Suppressor macrophage treated with lipopolysaccharide for 1 hour (primary cell): ENCODE measurements around the gene PCID2.

ENCODE experiments used
- DNase-seq, 3 donors: peaks; one replicate each; pipeline ENCODE4 v3.0.0-alpha.2; 2020 to 2022

Gene PCID2

DNA sequence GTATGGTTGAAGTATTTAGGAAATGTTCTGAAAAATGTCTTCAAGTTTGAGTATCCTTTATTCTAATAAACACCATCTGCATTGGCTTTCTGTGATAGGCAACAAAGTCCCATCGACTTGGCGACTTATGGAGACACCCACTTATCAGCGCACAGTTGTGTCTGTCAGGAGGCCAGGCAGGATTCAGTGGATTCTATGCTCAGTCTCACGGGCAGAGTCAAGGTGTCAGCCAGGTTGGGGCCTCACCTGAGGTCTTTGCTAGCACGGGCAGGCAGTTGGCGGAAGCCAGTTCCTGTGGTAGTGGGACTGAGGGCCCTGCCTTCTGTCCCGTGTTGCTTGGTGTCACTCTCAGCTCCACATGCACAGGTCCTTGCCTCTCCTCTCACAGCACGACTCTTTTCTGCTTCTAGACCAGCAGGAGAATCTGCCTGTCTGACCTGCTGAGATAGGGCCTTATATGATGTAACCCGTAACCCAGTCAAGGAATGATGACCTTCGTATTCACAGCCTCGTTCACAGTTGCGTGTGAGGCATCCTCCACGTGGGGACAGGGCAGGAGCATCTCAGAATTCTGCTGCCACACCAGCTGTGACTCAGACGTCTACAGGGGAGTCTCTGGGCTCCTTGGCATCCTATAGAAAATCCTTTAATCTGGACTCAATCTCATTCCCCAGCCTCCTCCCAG is 10.9 kb upstream of the PCID2 start:
- DNase-seq = no peak

GRCh38 chr13:113218586-113218985 is 10.1 kb upstream of the PCID2 start:
- no peak for DNase-seq

GRCh38 chr13:113216254-113217048 is 8.0 kb upstream of the PCID2 start:
- no peak for DNase-seq

- peak in 2 of 3 donors; percentile 9 to 27 for DNase-seq
Observed at GRCh38 chr13:113211774-113212173, 3.3 kb upstream of the PCID2 start.

GRCh38 chr13:113210833-113211232 is 2.4 kb upstream of the PCID2 start:
- DNase-seq = peak in 1 of 3 donors; percentile 18

GRCh38 chr13:113209759-113210421 is 1.4 kb upstream of the PCID2 start:
- peak; percentile 61 to 71 (median 66) for DNase-seq

GRCh38 chr13:113209336-113209758 is 878 bp upstream of the PCID2 start, which contains the start of gene CUL4A:
Gene CUL4A, plus strand, starts transcription at chr13:113209613. Its CDS starts 15 bp downstream, at chr13:113209628.
- peak; percentile 83 to 97 (median 95) for DNase-seq

DNA sequence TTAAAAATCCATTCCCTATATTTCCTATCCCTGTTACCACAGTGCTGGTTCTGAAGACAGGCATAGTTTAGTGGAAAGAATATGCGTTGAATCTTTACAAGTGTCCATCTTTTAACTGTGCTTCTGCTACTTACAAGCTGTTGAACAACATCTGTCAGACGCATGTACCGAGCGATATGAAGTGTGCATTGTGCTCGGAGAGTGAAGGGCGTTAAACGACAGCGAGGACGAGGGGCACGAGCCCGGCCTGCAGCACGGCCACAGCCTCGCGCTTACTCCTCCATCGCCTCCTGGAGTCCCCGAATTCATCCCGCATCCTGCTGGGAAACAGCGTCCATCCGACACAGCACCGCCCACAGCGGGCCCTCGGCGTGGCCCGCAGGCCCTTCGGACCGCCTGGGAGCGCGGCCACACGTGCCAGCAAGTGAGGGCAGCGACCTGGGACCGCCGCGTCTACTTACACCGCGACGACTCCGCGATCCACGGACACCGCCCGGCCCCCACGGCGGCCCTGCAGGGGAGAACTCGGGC is 514 bp downstream of the PCID2 start:
- DNase-seq = peak; percentile 48 to 66 (median 56)

- DNase-seq = no peak
Observed at GRCh38 chr13:113207460-113207859, 1.0 kb downstream of the PCID2 start.

DNA sequence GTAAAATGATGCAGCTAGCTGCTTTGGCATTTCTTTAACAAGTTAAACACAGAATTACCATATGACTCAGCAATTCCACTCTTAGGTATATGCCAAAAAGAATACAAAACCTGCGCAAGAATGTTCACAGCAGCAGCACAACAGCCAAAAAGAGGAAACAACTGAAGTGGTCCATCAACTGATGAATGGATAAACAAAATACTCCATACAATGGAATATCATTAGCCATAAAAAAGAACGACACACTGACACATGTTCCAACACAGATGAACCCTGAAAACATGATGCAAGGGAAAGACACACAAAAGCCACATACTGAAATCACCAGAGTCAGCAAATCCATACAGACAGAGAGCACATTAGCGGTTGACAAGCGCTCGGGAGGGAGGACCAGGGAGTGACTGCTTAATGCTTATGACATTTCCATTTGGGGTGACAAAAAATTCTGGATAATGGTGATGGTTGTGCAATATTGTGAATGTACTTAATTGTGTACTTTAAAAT is 3.0 kb downstream of the PCID2 start:
- DNase-seq = no peak

GRCh38 chr13:113204378-113204734 is 4.1 kb downstream of the PCID2 start:
- DNase-seq = no peak

DNA sequence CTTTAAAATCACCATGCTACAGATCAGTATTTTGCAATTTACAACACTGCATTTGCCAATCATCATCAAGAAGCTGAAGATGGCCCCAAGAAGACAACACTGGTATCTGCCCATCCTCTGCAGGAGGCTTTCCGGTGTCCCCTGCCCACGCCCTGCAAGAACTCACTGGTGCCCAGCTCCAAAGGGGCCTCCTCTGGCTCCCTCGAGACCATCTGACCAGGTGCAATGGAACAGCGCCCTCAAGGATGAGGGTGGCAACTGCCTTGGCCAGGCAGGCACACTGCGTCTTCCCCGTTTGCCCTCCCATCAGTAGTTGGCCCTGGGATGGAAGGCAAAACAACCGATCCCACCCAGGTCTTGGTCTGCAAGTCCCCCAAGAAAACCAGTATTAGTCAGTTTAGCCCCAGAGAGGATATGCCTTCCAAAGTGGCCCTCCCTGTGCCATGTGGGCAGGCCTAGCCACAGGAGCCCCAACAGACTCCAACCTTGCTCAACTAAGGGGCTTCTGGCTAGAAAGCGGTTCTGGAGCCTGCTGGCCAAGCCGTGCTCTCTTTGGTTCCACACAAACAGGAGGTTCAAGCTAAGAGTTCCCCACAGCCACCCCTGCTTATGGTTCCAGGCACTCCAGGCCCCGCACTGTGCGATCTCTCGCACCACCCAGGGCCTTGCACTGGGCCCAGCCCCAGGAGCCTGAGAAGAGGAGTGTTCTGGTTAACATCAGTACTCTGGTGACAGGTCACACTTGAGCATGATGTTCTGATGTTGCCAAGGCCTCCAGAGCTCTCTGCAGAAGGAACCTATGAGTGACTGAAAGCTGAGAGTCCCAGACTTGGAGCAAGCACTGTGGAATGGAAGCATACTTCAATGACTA is 4.7 kb downstream of the PCID2 start:
- no peak for DNase-seq

DNA sequence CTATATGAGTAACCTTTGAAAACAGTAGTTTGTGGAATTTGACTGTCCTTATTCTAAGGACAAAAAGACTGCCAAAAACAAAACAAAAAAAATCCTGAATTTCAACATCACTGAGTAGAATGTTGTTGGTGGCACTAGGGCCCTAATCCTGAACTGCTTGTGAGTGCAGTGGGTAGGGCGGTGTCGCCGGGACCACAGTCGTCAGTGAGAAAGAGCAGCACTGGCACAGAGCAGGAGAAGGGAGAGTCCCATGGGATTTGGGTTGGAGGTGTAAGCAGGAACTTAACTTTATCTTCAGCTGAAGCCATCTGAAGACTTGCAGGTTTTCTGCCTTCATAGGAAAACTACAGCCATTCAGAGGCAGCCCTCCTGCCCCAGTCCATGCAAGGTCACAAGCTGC is 5.6 kb downstream of the PCID2 start:
- DNase-seq = no peak

DNA sequence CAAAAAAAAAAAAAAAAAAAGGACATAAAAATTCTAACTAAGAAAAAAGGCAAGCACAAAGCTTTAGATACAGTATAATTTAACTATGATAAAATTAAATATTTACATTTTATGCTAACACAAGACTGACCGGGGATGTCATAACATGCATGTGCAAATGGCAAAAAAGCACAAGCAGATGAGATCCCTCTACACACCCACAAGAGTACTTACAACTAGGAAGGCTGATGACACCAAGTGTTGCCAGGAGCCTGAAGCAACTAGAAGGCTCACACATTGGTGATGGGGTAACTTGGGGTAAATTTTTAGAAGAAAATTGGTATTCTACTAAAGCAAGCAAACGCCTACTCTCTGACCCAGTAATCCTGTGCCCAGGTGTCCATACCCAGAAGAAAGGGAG is 6.7 kb downstream of the PCID2 start:
- DNase-seq = no peak

DNA sequence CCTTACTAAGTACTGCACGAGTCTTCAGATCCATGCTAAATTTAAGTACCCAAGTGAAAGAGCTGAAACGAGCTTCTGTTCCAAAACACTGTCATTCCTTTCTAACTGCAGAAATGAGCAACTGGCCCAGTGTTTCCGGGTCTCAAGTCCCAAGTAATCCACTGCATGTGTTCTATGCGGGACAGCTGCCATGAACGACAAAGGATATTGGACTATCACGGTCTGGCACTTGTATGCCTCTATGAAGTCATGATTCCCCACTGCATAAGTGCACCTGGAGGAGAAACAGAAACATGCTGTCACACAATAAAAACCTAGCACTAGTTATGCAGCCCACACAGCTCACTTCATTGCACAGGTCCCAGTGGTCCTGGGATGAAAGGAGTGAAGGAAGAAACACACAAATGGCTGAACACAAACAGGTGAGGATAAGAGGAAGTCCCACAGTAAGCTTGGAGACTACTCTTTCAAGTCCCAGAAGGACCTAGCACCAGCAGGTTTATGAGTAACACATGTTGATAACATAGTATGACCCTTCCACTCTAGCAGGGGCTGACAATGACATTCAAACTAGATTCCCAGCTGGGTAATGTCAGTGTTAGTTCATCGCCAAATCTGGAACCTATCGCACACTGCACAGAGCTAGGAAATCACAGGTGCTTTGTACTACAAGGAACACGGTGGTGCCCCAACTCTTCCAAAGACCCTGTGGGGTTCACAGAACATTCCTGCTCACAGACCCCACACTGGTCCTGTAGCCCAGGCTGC is 11.3 kb downstream of the PCID2 start:
- no peak for DNase-seq

GRCh38 chr13:113195360-113195759 is 13.1 kb downstream of the PCID2 start:
- no peak for DNase-seq

DNA sequence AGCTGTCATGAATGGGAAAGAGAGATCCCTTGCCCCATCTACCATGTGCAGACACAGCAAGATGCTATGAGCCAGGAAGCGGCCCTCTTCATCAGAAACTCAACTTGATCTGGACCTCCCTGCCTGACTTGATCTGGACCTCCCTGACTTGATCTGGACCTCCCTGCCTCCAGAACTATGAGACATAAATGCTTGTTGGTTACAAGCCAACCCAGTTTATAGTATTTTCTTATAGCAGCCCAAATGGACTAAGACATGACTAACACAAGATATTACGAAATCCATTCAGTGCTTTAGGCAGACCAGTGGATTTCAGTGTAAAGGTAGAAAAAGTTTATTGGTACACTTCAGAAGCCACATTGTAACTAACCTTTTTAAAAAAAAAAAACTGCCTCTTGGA is 15.6 kb downstream of the PCID2 start:
- DNase-seq = peak in 2 of 3 donors; percentile 26 to 45

GRCh38 chr13:113192279-113192678 is 16.2 kb downstream of the PCID2 start:
- no peak for DNase-seq

- no peak for DNase-seq
Observed at GRCh38 chr13:113190181-113190580, 18.3 kb downstream of the PCID2 start.

- DNase-seq = no peak
Observed at GRCh38 chr13:113187883-113188665, 20.4 kb downstream of the PCID2 start.

- DNase-seq = peak; percentile 94 to 97 (median 96)
Observed at GRCh38 chr13:113187263-113187669, 21.2 kb downstream of the PCID2 start.
